GM10248 (cell line): ENCODE measurements around the gene FDX1.
A peak's percentile ranks its signal among the peaks of the same experiment; 100 is the strongest.

ENCODE experiments used
- CTCF ChIA-PET: fragments of 300-600 bp; sonication (Branson Sonifier 250); formaldehyde crosslinking; extraction: SDS; loops from one replicate; lab custom pipeline; 2021; ENCODE audit warnings: antibody characterized with exemption; lab: Yijun Ruan, JAX
- POLR2A ChIA-PET: fragments of 350-650 bp; sonication (Branson Sonifier 250); formaldehyde crosslinking; extraction: SDS; loops from one replicate; lab custom pipeline; 2020; ENCODE audit warnings: antibody characterized with exemption; lab: Yijun Ruan, JAX
- DNase-seq: peaks from one replicate; pipeline ENCODE4 v3.0.0; 2012; ENCODE audit errors: extremely low spot score
- TF ChIP-seq, protein P1 (sequence below): IDR thresholded peaks from 2 replicates; pipeline ENCODE4 v1.5.1; 2012; ENCODE audit warnings: mild to moderate bottlenecking, low read depth; ENCODE audit errors: extremely low read depth, missing control alignments, control extremely low read depth

FDX1 gene

DNA sequence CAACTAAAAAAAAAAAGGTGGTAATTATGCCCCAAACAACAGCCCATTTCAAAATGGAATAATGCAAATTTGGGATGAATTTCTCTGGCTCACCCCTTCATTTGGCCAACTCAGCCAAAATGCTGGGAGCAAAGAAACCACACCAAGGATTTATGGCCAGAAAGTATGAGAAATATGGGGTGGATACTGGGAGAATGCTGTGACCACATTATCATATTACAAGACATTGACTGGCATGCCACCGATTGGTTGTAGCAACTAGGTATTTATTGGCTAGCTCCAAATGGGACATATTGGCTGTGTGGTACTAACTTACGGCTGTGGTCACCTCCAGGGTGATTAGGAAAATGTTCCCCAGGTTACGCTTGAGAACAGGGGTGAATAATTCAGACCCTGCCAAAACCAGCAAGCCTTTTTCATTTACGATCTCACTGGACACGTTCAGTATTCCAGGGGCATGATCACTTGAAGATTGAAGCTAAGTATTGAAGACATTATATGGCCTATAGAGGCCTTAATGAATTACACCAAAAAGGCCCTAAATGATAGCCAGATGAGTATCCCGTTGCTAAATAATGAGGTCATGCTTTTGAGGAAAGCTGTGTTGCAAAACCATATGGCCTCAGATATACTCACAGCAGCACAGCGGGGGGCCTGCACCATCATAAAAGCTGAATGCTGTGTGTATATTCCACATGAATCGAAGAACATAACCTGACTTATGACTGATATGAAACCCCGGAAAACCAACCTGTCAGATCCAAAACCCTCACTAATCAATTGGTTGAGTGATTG, 3.8 kb upstream of the FDX1 start:
- POLR2A ChIA-PET: no interaction called here
- TF ChIP-seq, protein P1, sequence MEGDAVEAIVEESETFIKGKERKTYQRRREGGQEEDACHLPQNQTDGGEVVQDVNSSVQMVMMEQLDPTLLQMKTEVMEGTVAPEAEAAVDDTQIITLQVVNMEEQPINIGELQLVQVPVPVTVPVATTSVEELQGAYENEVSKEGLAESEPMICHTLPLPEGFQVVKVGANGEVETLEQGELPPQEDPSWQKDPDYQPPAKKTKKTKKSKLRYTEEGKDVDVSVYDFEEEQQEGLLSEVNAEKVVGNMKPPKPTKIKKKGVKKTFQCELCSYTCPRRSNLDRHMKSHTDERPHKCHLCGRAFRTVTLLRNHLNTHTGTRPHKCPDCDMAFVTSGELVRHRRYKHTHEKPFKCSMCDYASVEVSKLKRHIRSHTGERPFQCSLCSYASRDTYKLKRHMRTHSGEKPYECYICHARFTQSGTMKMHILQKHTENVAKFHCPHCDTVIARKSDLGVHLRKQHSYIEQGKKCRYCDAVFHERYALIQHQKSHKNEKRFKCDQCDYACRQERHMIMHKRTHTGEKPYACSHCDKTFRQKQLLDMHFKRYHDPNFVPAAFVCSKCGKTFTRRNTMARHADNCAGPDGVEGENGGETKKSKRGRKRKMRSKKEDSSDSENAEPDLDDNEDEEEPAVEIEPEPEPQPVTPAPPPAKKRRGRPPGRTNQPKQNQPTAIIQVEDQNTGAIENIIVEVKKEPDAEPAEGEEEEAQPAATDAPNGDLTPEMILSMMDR: no peak
- CTCF ChIA-PET: interaction anchor here (1.0 to 11.6 kb wide), 5 partner anchors 9 to 227 kb away, joined by 3 to 115 read pairs (median 3); no protein-coding TSS in a partner anchor
- DNase-seq: no peak

DNA sequence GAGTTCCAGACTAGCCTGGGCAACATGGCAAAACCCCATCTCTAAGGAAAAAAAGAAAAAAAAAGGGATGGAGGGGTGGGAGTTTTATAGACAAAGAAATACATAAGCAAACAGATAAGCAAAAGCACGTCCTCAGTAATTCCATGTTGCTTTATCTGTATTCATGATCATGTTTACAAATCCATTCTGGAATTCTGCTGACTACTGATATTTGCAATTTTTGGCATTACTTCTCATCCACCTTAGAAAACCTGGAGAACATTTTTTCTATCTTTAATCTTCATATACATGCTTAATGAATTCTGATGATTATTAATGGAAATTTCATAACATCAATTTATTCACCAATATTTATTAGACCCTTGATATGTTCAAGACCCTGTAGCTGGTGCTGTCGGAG, 1.7 kb upstream of the FDX1 start:
- POLR2A ChIA-PET: no interaction called here
- TF ChIP-seq, protein P1: no peak
- no peak for DNase-seq
- CTCF ChIA-PET: interaction anchor here (11.6 kb wide), 1 partner anchor 229 kb away, joined by 115 read pairs; no protein-coding TSS in a partner anchor

DNA sequence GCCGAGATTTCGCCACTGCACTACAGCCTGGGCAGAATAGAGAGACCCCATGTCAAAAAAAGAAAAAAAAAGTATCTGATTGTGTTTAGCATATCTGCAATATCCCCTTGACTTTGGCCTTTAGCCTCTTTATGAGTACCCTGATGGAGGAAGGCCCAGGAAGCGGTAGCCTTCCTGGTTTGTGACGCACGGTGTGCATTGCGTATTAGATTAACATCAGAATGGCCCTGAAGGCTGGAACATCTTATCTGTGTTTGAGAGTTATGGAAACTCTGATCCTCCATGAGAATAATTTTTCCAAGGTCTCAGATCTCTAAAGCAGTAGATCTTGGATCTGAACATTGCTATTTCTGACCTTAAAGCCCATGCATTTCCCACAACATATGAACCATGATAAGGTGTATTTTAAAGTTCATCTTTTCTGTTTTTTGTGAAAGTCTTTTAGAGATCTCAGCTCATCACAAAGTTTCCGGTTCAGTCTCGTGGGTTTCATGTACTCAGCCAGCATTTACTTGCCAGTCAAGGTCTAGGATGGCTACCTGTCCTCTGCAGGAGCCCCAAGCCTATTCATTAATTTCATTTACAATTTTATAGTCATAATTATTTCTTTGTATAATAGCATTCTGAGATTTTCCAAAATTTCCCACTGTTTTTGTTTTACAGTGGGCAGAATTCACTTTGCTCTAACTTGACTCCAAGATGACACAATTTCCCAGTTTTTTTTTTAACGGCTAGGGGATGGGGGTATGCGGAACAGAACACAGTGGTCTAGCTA, 605 bp upstream of the FDX1 start:
- TF ChIP-seq, protein P1: no peak
- ChIA-PET POLR2A (no interaction called here), CTCF (interaction anchor here (0.6 to 11.6 kb wide), 16 partner anchors 10 to 801 kb away, joined by 3 to 115 read pairs (median 3); no protein-coding TSS in a partner anchor)
- no peak for DNase-seq

DNA sequence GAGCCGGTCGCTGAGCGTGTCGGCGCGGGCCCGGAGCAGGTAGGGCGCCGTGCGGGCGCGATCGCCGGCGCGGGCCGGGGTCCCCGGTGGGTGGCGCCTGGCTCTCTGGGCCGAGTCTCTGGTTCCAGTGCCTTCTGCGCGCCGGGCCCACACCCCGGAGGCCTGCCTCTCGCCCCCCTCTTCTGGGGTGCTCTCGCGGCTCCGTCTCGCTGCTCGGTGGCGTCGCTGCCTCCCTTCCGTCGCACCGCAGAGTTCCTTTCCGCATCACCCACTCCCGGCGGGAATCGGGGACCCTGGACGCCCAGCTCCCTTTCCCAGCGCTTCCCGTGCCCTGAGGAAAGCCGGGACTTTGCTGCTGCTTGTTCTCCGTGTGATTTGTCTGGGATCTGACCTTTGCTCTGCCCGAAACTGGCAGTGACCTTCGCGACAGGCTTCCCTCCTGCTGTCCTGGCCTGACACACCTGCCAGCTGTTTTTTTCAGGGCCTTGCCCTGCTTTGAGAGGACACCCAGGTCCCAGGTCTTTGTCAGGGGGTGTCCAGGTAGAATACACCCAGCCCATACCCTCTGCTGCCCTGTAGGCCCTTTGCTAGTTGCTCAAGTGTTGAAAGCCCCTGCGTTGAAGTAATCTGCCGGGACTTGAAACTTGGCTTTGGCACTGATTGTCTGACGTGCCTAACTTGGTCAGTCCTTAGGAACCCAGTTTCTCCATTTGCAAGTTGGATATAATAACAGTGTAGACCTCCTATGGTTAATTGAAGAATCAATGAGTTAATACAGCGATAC, 711 bp downstream of the FDX1 start:
- DNase-seq: peak; percentile 35
- TF ChIP-seq, protein P1: no peak
- ChIA-PET CTCF (interaction anchor here (0.8 to 11.6 kb wide), 11 partner anchors 14 to 1015 kb away, joined by 3 to 115 read pairs (median 3); no protein-coding TSS in a partner anchor), POLR2A (interaction anchor here (0.6 to 0.8 kb wide), 2 partner anchors 228 to 580 kb away, joined by 3 read pairs; no protein-coding TSS in a partner anchor)

DNA sequence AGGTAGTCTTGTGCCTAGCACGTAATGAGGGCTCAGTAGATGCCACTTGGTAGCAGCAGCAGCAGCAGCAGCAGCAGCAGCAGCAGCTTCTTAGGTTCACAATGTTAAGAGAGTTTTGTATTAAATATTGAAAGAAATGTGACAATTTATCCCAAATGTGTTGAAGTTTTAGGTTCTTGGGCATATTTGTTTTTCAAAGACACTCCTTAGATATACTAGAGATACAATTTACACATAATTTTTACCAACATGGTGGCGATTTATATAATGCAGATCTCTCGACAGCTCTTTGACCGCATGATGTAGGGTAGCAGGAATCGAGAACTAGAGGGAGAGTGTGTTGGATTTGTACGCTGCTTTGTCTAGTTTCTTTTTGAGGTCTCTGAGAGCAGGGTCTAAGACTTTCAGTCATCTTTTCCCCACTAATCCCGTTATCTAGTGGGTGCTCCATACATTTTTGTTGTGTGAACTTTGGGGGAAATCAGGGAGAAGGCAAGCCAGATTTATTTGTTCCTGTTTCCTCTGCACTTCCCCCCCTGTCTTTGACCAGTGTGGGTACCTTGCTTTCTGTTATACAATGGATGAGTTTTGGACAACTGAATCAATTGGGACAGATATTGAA, 1.4 kb downstream of the FDX1 start:
- CTCF ChIA-PET: interaction anchor here (0.8 to 11.6 kb wide), 11 partner anchors 10 to 1015 kb away, joined by 3 to 115 read pairs (median 7); no protein-coding TSS in a partner anchor
- POLR2A ChIA-PET: interaction anchor here (0.8 kb wide), 1 partner anchor 229 kb away, joined by 3 read pairs; no protein-coding TSS in a partner anchor
- TF ChIP-seq, protein P1: no peak
- no peak for DNase-seq
